Transverse colon (tissue), 4 donors: Measurements from ENCODE around the gene PSMC6.

Source experiments
- CTCF ChIP-seq, 5 experiments: fragments of 200-600 bp in 3 of 5; fragments of 450-650 bp in 2 of 5; sonication (generic) in 3 of 5; IDR thresholded peaks; 1 replicate in 2 of 5; 2 replicates in 3 of 5; pipeline ENCODE4 v1.5.1; 2016 to 2017; ENCODE audit warnings: antibody characterized with exemption in 5 of 5, inconsistent platforms in 3 of 5, mild to moderate bottlenecking in 2 of 5, moderate library complexity in 1 of 5
- EP300 ChIP-seq: sonication (generic); formaldehyde crosslinking; IDR thresholded peaks from one replicate; pipeline ENCODE4 v1.6.1; 2017; ENCODE audit warnings: antibody characterized with exemption, low read depth
- POLR2AphosphoS5 ChIP-seq, 3 donors: sonication (generic); formaldehyde crosslinking; IDR thresholded peaks; one replicate each; pipeline ENCODE4 v1.6.1; 2016; ENCODE audit warnings: antibody characterized with exemption in 3 of 3

DNA sequence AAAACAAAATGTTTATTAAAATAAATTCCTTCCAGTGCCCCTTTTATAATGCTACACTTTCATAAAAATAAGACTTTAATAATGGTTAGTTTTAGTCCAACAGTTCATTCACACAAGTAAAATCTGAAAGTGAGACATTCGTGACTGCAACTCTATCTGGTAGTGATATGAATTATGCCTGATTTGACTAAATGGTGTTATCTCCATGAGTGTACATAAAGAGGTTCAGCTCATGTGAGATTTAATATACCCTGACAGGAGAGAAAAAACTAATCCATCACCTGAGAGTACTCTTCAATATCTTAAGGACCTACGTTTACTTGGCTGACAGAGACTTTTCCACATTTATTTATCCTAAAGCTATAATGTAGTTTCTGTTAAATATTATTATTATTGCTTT lies 45.7 kb upstream of the PSMC6 start:
- TF ChIP-seq CTCF (IDR thresholded peaks at IDR 0.05) (no peak), POLR2AphosphoS5 (IDR thresholded peaks at IDR 0.05) (no peak), EP300 (no peak)
